A673 (cell line): ENCODE measurements around the gene OR10G2.
"Not testable (repeated sequence)": the region's sequence is repeated elsewhere in the genome, so short reads cannot be mapped to it uniquely, and the experiment has no call there.

Experiments used
- CTCF ChIP-seq: fragments of 300-800, 200-600 bp; sonication (generic); conservative IDR thresholded peaks from 2 replicates; pipeline ENCODE4 v1.5.1; 2017; ENCODE audit warnings: low read depth, mild to moderate bottlenecking, antibody characterized with exemption, low read length, moderate library complexity, mixed read lengths
- EZH2 ChIP-seq: fragments of 200-600 bp; sonication (generic); IDR thresholded peaks from 2 replicates; pipeline ENCODE4 v1.6.1; 2017; ENCODE audit warnings: borderline replicate concordance, low read depth, mild to moderate bottlenecking, mixed read lengths, antibody characterized with exemption, low read length; ENCODE audit not compliant: poor library complexity, severe bottlenecking

DNA sequence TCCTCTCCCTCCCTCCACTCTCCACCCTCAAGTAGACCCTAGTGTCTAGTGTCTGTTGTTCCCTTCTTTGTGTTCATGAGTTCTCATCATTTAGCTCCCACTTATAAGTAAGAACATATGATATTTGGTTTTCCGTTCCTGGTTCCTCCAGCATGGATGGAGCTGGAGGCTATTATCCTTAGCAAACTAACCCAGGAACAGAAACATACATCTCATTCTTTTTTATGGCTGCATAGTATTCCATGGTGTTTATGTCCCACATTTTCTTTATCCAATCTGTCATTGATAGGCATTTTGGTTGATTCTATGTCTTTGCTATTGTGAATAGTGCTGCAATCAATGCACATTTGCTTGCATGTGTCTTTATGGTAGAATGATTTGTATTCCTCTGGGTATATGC, 4.2 kb downstream of the OR10G2 start:
- TF ChIP-seq CTCF, EZH2: not testable (repeated sequence)
